ENCODE results near the gene KIF9.
"Not testable (repeated sequence)": the region's sequence is repeated elsewhere in the genome, so short reads cannot be mapped to it uniquely, and the experiment has no call there.

Gene KIF9

GRCh38 chr3:47295322-47295721 lies 12.7 kb upstream of the KIF9 start:
- no peak for DNase-seq (ENCODE audit: low read depth, low spot score)

DNA sequence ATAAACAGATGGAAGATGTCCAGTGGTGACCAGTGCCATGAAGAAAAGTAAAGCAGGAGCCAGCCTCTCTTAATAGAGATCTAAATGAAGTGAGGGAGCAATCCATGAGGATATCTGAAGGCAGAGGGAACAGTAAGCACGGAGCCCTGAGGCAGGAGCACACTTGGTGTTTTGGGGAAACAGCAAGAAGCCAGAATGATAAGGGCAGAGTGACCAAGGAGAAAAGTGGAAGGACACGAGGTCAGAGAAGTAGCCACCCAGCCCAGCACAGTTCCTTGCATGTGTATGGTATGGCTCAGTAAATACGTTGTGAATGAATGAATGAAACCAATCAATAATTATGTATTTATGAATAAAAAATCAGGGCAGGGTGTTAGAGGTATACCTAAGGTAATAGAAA lies 11.8 kb upstream of the KIF9 start:
- no peak for DNase-seq (ENCODE audit: low read depth, low spot score)

GRCh38 chr3:47293822-47294221 lies 11.2 kb upstream of the KIF9 start:
- no peak for DNase-seq (ENCODE audit: low read depth, low spot score)

GRCh38 chr3:47291754-47292420 lies 9.3 kb upstream of the KIF9 start:
- not testable (repeated sequence) for DNase-seq (ENCODE audit: low read depth, low spot score)

DNA sequence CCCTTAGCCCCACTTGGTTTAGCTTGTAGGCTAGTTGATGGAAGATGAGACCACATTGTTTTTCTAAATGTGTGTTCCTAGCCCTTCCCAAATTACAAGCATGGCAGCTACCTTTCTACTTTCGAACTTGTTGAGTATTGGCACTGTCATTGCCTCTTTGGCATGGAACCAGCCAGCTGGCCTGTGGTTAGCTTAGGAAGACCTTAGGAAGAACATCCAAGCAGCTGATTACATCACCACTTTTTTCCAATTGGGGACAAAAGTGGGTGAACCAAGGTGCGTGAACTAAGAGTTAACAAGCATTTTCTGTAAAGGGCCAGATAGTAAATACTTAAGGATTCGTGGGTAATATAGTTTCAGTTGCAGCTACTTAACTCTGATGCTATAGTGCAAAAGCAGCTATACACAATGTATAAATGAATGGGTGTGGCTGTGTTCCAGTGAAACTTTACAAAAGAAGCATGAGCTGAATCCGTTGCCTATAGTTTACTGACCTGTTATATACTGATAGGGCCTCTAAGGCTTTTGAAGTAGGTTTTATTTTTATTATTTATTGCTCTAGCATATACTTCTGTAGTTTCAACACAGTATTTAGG lies 8.7 kb upstream of the KIF9 start:
- no peak for DNase-seq (ENCODE audit: low read depth, low spot score)

GRCh38 chr3:47288966-47289910 lies 6.6 kb upstream of the KIF9 start:
- no peak for DNase-seq (ENCODE audit: low read depth, low spot score)

DNA sequence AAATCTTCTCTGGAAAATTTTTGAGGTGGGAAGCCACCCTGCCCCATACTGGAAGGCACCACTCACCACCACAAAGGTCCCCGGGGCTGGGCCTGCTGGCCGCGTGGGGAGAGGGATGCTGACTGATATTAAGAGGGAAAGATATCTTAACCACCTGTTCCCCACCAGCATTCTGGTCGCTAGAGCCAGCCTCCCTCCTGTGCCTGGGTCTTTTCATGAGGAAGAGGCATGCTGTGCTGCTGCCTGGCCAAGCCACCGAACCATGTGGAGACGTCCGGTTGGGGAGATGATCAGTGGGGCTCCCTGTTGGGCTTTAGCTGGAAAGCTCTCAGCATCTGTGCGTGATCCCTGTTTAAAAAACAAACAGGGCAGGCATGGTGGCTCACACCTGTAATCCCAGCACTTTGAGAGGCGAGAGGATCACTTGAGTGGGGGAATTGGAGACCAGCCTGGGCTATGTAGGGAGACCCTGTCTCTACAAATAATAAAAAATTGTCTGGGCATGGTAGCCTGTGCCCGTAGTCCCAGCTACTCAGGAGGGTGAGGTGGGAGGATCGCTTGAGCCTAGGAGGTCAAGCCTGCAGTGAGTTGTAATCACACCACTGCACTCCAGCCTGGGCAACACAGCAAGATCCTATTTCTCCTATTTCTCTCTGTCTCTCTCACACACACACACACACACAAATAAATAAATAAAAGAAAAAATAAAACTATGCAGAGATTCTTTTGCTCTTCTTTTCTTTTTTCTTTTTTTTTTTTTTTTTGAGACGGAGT lies 1.2 kb upstream of the KIF9 start:
- no peak for DNase-seq (ENCODE audit: low read depth, low spot score)

GRCh38 chr3:47283193-47283537 lies 566 bp upstream of the KIF9 start:
- no peak for DNase-seq (ENCODE audit: low read depth, low spot score)

DNA sequence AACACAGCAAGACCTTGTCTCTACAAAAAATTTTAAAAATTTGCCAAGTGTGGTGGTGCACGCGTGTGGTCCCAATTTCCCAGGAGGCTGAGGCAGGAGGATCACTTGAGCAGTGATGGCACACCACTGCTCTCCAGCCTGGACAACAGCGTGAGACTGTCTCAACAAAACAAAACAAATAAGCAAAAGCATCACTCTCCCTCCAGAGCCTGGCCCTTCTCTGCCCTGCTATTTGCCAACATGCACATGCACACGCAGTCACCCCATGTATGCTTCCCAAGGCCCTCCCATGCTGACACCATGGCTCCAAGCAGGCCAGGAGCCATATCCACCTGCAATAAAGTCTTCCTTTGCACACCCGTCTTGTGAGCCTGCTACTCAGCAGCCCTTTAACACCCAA lies 2.1 kb downstream of the KIF9 start:
- DNase-seq (ENCODE audit: low read depth, low spot score), result no peak

DNA sequence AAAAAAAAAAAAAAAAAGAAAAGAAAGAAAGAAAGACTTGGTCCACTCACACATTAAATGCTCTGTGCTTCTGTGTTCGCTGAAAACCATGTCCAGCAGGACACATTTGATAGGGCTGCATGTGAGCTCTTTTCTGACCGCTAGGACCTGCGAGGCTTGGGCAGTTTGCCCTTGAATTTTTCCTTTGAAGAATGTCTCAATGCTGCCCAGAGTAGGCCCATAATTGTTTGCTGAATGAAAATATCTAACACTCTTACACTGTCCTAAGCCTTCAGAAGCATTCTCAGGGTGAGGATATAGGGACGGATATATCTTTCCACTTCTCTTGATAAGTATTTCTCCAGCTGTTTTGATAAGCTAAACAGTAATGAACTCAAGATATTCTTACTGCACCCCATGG lies 6.0 kb downstream of the KIF9 start:
- no peak for DNase-seq (ENCODE audit: low read depth, low spot score)

- DNase-seq (ENCODE audit: low read depth, low spot score), result no peak
These were observed 7.9 kb downstream of the KIF9 start for GRCh38 chr3:47274652-47275051.

DNA sequence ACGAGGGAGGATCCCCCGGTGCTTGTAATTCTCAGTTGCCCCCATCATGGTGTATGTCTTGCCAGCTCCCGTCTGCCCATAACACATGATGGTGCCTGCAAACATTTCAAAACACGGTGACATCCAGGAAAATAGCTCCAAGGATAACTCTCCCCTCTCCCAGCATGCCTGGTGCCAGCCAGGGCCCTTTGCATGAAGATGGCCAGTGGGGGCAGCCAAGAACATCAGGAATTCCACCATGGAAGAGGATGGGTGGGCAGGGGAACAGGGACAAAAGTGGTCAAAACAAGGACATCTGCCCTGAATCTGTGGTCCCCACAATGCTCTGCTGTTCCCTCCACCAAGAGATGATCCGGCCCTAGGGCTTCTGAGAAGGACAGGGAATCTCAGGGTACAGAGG lies 9.0 kb downstream of the KIF9 start:
- DNase-seq (ENCODE audit: low read depth, low spot score), result no peak

DNA sequence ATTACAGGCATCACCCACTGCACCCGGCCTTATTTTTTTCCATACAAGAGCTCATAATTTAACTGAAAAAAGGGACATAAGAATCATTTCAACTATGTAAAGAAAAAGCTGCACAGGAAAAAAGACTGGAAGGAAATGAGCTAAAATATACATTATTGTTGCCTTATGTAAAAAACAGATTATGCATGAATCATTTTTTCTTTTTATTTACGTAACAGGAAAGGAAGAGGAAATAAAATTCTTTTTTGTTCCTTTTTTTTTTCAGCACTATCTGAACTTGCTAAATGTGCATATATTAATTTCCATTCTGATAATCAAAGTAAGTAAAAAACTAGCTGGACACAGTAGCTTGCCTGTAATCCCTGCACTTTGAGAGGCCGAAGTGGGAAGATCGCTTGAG lies 12.1 kb downstream of the KIF9 start:
- DNase-seq (ENCODE audit: low read depth, low spot score), result no peak

DNA sequence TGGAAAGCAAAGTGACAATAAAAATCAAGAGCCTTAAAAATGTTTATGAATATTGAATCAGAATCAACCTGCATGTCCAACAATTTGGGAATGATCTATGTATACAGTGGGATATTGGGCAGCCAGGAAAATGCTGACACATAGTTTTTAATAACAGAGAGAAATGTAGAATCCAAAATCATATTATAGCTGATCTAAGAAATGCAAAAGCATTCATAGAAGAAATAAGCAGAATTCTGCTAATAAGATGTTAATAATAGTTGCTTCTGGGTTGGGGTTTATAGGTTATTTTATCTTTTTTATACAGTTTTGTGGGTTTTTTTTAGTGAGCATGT lies 15.1 kb downstream of the KIF9 start:
- DNase-seq (ENCODE audit: low read depth, low spot score), result no peak

- DNase-seq (ENCODE audit: low read depth, low spot score), result peak; percentile 65
These were observed 15.7 kb downstream of the KIF9 start for GRCh38 chr3:47266709-47267489.

DNA sequence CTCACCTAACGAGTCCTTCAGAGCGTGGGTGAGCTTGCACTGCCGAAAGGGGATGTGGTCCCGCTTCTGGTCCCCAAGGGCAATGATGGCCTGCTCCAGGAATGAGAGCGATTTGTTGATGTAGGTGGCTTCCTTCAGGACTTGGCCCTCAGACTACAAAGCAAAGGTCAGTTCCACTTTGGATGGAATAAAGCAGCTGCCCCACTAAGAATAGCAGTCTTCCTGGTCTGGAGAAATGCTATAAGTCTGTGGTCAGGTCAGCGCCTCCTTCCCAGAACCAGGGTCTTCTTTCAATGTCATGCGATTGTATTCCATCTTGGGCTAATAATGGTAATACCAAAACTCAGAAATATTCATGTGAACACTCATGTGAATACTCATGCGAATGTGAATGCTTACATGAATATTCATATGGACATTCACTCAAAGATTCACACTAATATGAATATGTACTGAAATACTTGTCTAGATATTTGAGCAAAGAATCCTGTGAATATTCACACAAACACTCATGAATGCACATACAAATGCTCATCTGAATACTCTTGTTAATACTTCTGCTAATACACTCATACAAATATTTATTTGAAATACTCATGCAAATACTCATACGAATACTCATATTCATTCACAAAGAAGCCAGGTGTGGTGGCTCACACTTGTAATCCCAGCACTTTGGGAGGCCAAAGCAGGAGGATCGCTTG lies 16.7 kb downstream of the KIF9 start:
- DNase-seq (ENCODE audit: low read depth, low spot score), result no peak

DNA sequence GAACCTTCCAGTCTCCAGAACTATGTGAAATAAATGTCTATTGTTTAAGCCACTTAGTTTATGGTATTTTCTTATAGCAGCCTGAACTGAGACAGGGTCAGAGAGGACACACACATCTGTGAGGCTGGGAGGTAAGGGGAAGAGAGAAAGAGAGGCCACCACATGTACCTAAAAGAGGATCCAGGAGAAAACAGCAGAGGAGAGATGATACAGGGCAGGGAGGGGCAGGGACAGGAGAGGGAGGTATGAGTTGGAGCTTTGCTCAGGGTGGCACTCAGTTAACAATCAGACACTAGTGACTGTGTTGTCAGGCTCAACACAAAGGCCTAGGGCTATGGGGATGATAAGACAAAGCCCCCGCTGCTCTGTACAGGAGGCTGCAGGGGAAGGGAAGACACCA lies 17.6 kb downstream of the KIF9 start:
- no peak for DNase-seq (ENCODE audit: low read depth, low spot score)

GRCh38 chr3:47261301-47261700 lies 21.3 kb downstream of the KIF9 start:
- DNase-seq (ENCODE audit: low read depth, low spot score), result no peak

DNA sequence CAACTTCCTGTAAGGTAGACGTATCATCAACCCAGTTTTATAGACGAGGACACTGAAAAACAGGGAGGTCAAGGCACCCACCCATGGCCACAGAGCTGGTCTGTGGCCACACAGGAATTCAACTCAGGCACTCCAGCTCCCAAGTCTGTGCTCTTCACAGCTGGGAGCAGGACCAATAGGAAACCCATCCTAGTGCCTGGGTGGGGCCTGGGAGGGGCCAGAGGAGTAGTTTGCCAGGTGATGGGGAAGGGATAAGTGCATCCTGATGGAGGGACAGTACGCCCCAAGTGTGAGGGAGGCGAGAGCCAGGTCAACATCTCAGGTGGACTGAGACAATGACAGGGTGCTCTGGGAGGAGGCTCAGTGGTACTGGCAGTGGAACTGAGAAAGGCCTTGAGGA lies 22.0 kb downstream of the KIF9 start:
- no peak for DNase-seq (ENCODE audit: low read depth, low spot score)

- no peak for DNase-seq (ENCODE audit: low read depth, low spot score)
These were observed 23.5 kb downstream of the KIF9 start for GRCh38 chr3:47259114-47259513.

GRCh38 chr3:47256331-47256730 lies 26.3 kb downstream of the KIF9 start:
- not testable (repeated sequence) for DNase-seq (ENCODE audit: low read depth, low spot score)

Data from brain pericyte (primary cell).